H4 (cell line): ENCODE data around the gene C8A. TPM values are rescaled to one million over a fixed set of nuclear protein-coding genes. Genes with fewer than 3 reads are reported as not detected.

ENCODE experiments used
- DNase-seq: peaks from one replicate; pipeline ENCODE4 v3.0.0-alpha.2; 2015; ENCODE audit warnings: low spot score
- total RNA-seq: library from RNA; depleted of rRNA; stranded (reverse); fragments of >200 nt; shearing (Covaris generic); gene quantifications from 2 replicates; pipeline ENCODE4 v1.2.3, GENCODE V29; 2014

The C8A gene
- total RNA-seq, 1 experiment from 2014 or later: not detected

DNA sequence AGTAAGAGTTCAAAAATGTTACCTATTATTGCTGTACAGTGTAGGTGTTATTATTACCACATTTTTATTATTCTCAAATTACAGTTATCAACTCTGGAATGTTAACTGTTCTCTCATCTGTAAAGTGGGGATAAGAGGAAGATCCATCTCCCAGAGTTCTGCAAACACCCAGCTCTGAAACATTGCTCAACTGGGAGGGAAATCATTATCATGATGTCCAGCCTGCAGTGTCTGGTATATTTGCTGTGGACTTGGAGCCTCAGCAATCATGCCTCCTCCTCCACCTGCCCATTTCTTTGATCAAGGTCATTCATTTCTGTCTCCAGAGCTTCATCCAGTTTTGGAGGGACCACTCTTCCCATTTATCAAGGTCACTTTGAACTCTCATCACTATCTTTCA lies 39.4 kb downstream of the C8A start:
- DNase-seq: no peak

DNA sequence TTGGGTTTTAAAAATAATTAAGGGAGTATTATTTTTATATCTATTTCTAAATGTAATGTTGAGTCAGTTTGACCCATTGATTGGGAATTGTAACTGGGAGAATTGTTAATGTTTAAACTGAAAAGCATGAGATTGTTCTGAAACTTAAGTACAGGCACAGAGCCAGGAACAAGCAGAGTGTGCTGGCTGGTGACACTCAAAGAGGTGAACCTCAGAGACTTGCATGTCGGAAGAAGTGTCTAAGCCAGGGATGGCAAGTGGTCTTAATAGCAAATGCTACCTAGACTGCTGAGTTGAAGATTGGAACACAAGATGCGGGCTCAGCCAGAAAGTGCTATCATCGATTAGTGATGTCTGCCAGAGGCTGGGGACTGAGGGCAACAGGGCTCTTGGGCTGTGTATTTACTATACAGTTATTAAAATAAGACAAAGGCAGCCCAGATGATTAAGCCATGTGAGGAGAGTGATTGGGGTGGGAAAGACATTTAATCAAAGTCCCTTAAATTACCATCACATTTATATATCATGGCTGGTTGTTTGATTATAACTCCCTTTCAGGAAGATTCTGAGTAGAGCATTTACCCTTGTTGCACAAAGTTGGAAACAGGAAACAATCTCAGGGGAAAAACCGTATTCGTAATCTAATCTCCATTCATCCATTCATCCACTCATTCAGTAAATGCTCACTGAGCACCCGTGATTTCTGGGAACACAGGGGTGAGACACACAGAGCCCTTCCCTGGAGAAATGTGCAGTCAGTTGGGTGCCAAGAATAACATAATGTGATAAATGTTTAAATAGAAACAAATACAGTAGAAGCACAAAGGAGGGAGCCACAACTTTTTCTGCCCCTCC lies 42.8 kb downstream of the C8A start:
- DNase-seq: no peak

- DNase-seq: no peak
Observed at GRCh38 chr1:56898005-56898373, 43.4 kb downstream of the C8A start.

DNA sequence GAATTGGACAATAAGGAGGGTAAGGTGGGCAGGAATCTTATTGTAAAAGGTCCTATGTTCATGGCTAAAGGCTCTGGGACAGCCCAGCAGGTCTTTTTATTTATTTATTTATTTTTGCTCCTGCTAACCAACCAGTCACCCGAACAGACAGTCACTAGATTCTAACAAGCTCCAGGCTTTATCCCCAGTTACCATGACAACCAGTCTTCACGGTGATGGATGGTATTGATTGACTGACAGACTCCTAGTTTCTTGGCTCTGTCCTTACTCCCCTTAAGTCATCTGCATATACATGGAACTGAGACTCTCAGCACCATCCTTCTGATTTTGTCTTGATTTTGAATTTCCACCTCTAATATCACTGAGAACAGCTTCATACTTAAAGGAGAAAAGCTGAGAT lies 44.3 kb downstream of the C8A start:
- DNase-seq: no peak

GRCh38 chr1:56901716-56902115 lies 47.1 kb downstream of the C8A start:
- DNase-seq: no peak

GRCh38 chr1:56903778-56904177 lies 49.2 kb downstream of the C8A start:
- no peak for DNase-seq

GRCh38 chr1:56904663-56905397 lies 50.2 kb downstream of the C8A start:
- DNase-seq: no peak

- no peak for DNase-seq
Observed at GRCh38 chr1:56905667-56906066, 51.1 kb downstream of the C8A start.

- no peak for DNase-seq
Observed at GRCh38 chr1:56908619-56909221, 54.1 kb downstream of the C8A start.

DNA sequence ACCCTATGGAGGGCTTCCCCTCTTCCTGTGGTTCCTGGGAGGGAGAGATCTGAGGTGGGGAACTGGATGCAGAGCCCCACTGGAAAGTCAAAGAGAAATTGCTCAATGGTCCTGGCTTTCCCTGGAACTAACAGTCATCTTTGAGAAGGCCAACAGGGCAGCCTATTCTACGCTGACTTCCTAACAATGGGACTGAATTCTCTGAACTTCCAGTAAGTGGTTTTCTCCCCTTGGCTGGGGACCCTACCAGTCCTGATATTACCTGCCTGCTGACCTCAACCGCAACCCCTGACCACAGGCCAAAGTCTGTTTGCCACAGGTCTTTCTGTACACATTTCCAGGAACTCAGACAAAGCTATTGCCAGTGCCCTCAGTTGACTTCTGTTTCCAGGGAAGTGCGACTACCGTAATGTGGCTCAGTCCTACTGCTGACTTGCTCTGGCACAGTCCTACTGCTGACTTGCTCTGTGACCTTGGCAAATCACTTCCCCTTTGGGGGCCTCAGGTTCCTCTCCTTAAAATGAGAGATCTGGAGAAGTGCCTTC lies 55.9 kb downstream of the C8A start:
- no peak for DNase-seq

- DNase-seq: no peak
Observed at GRCh38 chr1:56911098-56911938, 56.7 kb downstream of the C8A start.

DNA sequence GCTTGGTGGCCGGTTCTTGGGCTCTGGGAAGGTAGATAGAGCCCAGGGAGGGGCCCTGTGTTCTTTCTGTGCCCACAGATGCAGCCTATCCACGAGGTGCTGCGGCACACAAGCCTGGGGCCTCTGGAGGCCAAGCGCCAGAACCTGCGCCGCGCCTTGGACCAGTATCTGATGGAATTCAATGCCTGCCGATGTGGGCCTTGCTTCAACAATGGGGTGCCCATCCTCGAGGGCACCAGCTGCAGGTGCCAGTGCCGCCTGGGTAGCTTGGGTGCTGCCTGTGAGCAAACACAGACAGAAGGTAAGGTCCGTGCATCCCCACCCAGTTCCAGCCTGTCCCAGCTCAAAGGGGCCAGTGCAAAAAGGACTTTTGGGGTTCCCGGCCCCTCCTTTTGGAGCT lies 57.7 kb downstream of the C8A start:
- no peak for DNase-seq

- DNase-seq: no peak
Observed at GRCh38 chr1:56915960-56916359, 61.4 kb downstream of the C8A start.

- no peak for DNase-seq
Observed at GRCh38 chr1:56916630-56917029, 62.0 kb downstream of the C8A start.

DNA sequence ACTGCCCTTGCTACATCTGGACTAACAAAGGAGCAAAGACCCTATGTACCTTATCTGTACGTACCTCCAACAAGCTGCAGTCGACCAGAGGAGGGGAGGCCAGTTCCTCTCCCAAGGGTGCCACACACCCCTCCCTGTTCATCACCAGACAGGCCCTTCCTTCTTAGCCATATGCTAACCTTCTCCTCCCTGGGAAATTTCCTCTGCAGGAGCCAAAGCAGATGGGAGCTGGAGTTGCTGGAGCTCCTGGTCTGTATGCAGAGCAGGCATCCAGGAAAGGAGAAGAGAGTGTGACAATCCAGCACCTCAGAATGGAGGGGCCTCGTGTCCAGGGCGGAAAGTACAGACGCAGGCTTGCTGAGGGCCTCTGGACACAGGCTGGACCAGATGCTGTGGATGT lies 62.8 kb downstream of the C8A start:
- no peak for DNase-seq

DNA sequence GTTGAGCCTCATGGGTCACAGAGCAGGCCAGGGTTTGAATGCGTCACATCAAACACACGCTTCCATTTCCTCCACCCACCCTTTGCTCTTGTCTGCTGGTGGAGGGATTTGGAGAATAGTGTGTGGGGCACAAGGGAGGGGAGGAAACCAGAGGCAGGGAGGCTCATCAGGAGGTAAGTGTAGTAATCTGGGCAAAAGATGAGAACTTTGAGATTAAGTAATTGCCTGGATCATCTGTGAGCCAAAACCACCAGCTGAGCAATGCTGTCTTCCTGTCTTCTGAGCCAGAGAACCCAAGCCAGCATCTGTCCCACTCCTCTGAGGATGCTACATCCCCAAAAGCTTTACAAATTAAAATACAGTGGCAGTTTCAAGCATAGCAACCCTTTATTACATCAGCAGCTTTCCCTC lies 66.0 kb downstream of the C8A start:
- no peak for DNase-seq

GRCh38 chr1:56921479-56921878 lies 66.9 kb downstream of the C8A start:
- DNase-seq: no peak

DNA sequence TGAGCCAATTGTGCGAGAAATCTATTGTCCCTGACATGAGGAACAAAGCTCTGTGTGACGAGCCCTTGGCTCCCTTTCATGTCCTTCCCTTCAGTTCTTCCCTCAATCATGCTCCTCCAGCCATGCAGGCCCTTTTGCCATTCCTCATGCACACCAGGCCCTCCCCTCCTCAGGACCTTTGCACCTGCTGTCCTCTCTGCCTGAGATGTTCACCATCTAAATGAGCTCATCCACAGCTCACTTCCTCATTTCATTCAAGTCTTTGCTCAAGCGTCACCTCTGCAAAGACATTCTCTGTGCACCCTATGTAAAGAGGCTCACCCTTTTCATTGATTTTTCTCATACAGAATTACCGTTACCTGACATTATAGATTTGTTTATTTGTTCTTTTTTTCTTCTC lies 67.5 kb downstream of the C8A start:
- no peak for DNase-seq

- DNase-seq: no peak
Observed at GRCh38 chr1:56922507-56922906, 67.9 kb downstream of the C8A start.

- no peak for DNase-seq
Observed at GRCh38 chr1:56923201-56923600, 68.6 kb downstream of the C8A start.

DNA sequence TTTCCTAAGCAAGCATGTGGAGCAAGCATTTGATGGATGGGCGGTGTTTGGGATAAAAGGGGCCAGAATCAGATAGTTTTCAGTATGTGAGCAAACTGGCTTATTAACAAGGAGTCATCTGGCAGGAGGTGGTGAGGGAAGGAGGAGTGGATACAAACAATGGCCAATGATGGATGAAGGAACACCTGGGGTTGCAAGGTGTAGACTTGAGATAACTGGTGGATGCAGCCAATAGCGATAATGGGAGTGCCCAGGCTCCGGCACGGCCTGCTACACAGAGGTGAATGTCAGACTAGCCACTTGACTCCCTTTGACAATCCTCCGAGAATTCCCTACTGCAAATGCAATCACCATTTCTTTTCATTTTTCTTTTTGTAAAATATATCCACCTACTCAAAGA lies 69.5 kb downstream of the C8A start:
- DNase-seq: no peak

GRCh38 chr1:56925193-56925592 lies 70.6 kb downstream of the C8A start:
- DNase-seq: no peak
